MCF 10A (cell line): ENCODE measurements around the gene FASLG. TPM values are rescaled to one million over a fixed set of nuclear protein-coding genes. Genes with fewer than 3 reads are reported as not detected.
"Not testable (repeated sequence)": the region's sequence is repeated elsewhere in the genome, so short reads cannot be mapped to it uniquely, and the experiment has no call there.

ENCODE experiments used
- BruUV-seq: library from RNA; stranded (reverse); fragments of 400-500 nt; replicated peaks from 2 replicates; lab custom pipeline; 2021; lab: Mats Ljungman, UMichigan
- CTCF ChIA-PET: fragments of 300-600 bp; sonication (Branson Sonifier 250); formaldehyde crosslinking; extraction: SDS; loops from one replicate; lab custom pipeline; 2021; ENCODE audit warnings: antibody characterized with exemption, inconsistent platforms; lab: Yijun Ruan, JAX
- POLR2A ChIA-PET: fragments of 300-600, 350-650 bp; sonication (Branson Sonifier 250); formaldehyde crosslinking; extraction: SDS; loops from one replicate; lab custom pipeline; 2020; ENCODE audit warnings: antibody characterized with exemption, inconsistent platforms; lab: Yijun Ruan, JAX
- DNase-seq: peaks from one replicate; pipeline ENCODE4 v3.0.0-alpha.2; 2018; ENCODE audit not compliant: unreplicated experiment
- H3K27ac Mint-ChIP-seq: one replicate; pipeline ENCODE4 v1.8.0; 2022; ENCODE audit warnings: mild to moderate bottlenecking, low read depth, mixed read lengths; ENCODE audit not compliant: unreplicated experiment
- H3K27me3 Mint-ChIP-seq: one replicate; pipeline ENCODE4 v1.8.0; 2022; ENCODE audit warnings: mixed read lengths; ENCODE audit not compliant: insufficient read depth, unreplicated experiment
- H3K36me3 Mint-ChIP-seq: one replicate; pipeline ENCODE4 v1.8.0; 2022; ENCODE audit warnings: mild to moderate bottlenecking, moderate library complexity, mixed read lengths; ENCODE audit not compliant: insufficient read depth, unreplicated experiment
- H3K4me1 Mint-ChIP-seq: one replicate; pipeline ENCODE4 v1.8.0; 2022; ENCODE audit warnings: mixed read lengths; ENCODE audit not compliant: insufficient read depth, unreplicated experiment
- H3K4me3 Mint-ChIP-seq: one replicate; pipeline ENCODE4 v1.8.0; 2022; ENCODE audit warnings: mild to moderate bottlenecking, moderate library complexity, mixed read lengths; ENCODE audit not compliant: unreplicated experiment
- H3K9me3 Mint-ChIP-seq: one replicate; pipeline ENCODE4 v1.8.0; 2022; ENCODE audit warnings: mixed read lengths; ENCODE audit not compliant: unreplicated experiment
- intact Hi-C: fragments of 100-400 bp; cut with micrococcal nuclease; formaldehyde crosslinking; loops from 2 replicates; pipeline ENCODE4 v1.14.1; 2022
- total RNA-seq: library from RNA; stranded (reverse); gene quantifications from 2 replicates; pipeline ENCODE4 v1.2.3, GENCODE V29; 2022
- TF ChIP-seq, protein P1 (sequence below): fragments of 200-600 bp; IDR thresholded peaks from one replicate; pipeline ENCODE4 v1.8.0; 2022; ENCODE audit warnings: antibody characterized with exemption, mild to moderate bottlenecking; ENCODE audit not compliant: unreplicated experiment

Gene FASLG
- total RNA-seq, 1 experiment from 2014 or later, result not detected

DNA sequence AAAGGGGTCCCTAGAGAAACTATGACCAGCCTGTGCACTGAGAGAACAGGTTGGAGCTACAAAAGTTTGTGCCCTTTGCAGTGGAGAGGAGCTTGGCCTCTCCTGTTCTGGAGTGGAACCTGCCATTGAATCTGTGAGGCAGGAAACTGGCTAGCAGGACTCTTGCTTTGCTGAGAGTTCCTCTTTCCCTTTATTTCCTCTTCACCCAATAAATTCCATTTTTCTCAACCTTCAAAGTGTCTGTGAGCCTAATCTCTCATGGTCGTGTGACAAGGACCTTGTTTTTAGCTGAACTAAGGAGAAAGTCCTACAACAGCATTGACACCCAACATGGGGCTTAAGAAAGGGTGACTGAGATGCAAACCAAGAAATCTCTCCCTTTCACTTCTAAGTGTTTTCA lies 42.7 kb upstream of the FASLG start:
- H3K27me3 Mint-ChIP-seq, result no peaks in the 10 kb centered on the region
- H3K9me3 Mint-ChIP-seq, result peaks cover 33% of the 10 kb centered on the region
- no TSS peak for BruUV-seq
- H3K36me3 Mint-ChIP-seq, result peaks cover 2% of the 10 kb centered on the region
- no peak overlapping the region for H3K27ac Mint-ChIP-seq
- intact Hi-C loops, result no loop called here
- ChIA-PET CTCF (interaction anchor here (0.6 to 2.0 kb wide), 3 partner anchors 10 to 104 kb away, joined by 3 to 13 read pairs (median 4); no protein-coding TSS in a partner anchor), POLR2A (no interaction called here)
- TF ChIP-seq, protein P1, sequence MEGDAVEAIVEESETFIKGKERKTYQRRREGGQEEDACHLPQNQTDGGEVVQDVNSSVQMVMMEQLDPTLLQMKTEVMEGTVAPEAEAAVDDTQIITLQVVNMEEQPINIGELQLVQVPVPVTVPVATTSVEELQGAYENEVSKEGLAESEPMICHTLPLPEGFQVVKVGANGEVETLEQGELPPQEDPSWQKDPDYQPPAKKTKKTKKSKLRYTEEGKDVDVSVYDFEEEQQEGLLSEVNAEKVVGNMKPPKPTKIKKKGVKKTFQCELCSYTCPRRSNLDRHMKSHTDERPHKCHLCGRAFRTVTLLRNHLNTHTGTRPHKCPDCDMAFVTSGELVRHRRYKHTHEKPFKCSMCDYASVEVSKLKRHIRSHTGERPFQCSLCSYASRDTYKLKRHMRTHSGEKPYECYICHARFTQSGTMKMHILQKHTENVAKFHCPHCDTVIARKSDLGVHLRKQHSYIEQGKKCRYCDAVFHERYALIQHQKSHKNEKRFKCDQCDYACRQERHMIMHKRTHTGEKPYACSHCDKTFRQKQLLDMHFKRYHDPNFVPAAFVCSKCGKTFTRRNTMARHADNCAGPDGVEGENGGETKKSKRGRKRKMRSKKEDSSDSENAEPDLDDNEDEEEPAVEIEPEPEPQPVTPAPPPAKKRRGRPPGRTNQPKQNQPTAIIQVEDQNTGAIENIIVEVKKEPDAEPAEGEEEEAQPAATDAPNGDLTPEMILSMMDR, result no peak
- H3K4me1 Mint-ChIP-seq, result no peaks in the 10 kb centered on the region
- no peak overlapping the region for H3K4me3 Mint-ChIP-seq
- no peak for DNase-seq

DNA sequence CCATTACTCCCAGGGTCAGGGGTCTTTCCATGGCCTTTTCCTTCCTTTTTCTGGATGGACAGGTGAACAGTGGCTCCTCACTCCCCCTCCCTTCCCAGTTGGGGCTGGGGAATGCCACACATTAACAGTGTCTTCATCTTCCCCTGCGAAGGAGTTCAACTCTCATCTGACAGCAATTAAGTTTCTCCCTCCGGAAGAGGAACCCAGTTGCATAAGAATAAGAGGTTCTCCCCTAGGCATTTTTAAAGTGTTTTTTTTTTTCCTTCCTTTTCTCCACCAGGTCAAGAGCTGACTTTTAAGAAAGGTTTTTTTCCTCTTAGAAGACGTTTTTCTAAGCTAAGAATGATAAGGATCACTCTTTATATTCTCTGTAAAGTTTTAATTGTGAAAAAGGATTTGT lies 42.3 kb upstream of the FASLG start:
- Mint-ChIP-seq H3K4me1 (no peaks in the 10 kb centered on the region), H3K4me3 (no peak overlapping the region), H3K9me3 (peaks cover 37% of the 10 kb centered on the region), H3K36me3 (no peaks in the 10 kb centered on the region), H3K27ac (no peak overlapping the region), H3K27me3 (no peaks in the 10 kb centered on the region)
- ChIA-PET CTCF (interaction anchor here (0.6 to 0.7 kb wide), 2 partner anchors 10 to 101 kb away, joined by 3 to 4 read pairs; no protein-coding TSS in a partner anchor), POLR2A (no interaction called here)
- DNase-seq, result no peak
- no TSS peak for BruUV-seq
- intact Hi-C loops, result no loop called here
- TF ChIP-seq, protein P1, result no peak

DNA sequence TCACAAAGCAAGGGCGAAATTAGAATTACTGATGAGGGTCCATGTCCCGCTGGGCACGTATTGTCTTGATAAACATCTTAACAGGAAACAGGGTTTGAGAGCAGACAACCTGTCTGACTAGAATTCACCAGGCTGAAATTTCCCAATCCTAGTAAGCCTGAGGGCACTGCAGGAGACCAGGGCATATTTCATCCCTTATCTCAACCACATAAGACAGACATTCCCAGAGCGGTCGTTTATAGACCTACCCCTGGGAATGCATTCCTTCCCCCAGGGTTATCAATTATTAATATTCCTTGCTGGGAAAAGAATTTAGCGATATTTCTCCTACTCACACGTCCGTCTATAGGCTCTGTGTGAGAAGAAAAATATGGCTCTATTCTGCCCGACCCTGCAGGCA lies 38.3 kb upstream of the FASLG start:
- DNase-seq, H3K27ac Mint-ChIP-seq, H3K36me3 Mint-ChIP-seq, BruUV-seq, intact Hi-C loops, H3K4me1 Mint-ChIP-seq, H3K4me3 Mint-ChIP-seq, H3K27me3 Mint-ChIP-seq, POLR2A ChIA-PET: not testable (repeated sequence)
- H3K9me3 Mint-ChIP-seq, result peaks cover 52% of the 10 kb centered on the region
- CTCF ChIA-PET, result interaction anchor here (1.4 kb wide), 1 partner anchor 99 kb away, joined by 4 read pairs; no protein-coding TSS in a partner anchor

DNA sequence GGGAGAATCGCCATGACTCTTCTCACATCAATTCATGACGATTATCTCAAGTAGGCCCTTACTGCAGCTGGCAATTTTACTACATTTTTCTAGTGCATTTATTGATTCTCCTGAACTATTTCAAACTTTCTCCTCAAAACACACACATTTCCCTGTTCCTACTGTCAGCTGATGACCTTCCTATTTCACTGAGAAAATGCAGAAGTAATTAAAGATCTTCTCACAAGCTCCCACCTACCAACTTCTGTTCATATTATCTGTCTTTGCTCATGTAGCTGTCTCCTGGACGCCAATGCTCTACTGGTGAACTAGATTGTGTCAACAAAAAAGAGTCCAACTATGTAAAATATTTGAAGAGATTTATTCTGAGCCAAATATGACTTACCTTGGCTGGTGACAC lies 36.4 kb upstream of the FASLG start:
- intact Hi-C loops, result no loop called here
- Mint-ChIP-seq H3K27me3 (no peaks in the 10 kb centered on the region), H3K9me3 (peaks cover 37% of the 10 kb centered on the region), H3K4me3 (no peak overlapping the region), H3K27ac (no peak overlapping the region), H3K36me3 (no peaks in the 10 kb centered on the region), H3K4me1 (no peaks in the 10 kb centered on the region)
- CTCF ChIA-PET, result interaction anchor here (0.6 to 1.2 kb wide), 2 partner anchors 13 to 18 kb away, joined by 3 to 5 read pairs; no protein-coding TSS in a partner anchor
- TF ChIP-seq, protein P1, result no peak
- no peak for DNase-seq
- no TSS peak for BruUV-seq
- POLR2A ChIA-PET, result interaction anchor here (0.5 to 1.0 kb wide), 3 partner anchors 10 to 96 kb away, joined by 3 to 9 read pairs (median 3); no protein-coding TSS in a partner anchor
